ENCODE results near the gene LRRC28.

The LRRC28 gene

DNA sequence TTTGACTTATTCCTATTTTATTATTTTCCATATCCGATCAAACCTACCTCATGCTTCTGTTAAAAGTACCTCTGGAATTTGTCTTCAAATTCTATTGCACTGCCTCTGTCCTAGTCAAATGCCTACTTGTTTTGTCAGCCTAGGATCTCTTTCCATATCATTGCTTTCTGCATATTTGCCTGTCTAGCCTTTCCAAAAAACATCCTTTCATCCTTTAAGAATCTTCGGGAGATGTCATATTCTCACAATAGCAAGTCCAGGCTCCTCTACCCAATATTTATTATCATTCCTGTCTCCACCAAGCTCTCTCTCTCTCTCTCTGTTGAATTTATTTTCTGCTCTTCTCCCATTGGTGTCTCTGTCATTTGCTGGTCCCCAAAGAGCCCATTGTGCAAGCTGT is 80.1 kb downstream of the LRRC28 start:
- in situ Hi-C loops (cut with MboI; ENCODE audit: low pct_unique_long_range_greater_than_20kb, low sequenced_read_pairs), result no loop called here
- DNase-seq, result no peak

DNA sequence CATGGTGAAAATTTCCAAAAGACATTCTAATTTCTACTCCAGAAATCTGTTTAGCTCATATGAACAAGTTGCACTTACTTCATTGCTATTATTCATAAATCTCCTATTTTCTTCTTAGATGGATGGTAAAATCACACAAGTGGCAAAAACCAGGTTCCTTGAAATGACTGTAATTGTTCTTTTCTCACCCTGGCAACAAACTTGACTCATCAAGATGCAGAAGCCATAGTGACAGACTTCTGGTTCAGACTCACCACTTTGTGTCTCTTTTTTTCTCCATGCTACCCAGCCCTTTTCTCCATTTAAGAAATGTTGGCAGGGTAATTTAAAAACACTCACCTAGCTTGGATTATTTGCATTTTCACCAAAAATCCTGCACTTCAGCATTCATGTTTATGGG is 82.1 kb downstream of the LRRC28 start:
- in situ Hi-C loops (cut with MboI; ENCODE audit: low pct_unique_long_range_greater_than_20kb, low sequenced_read_pairs), result no loop called here
- no peak for DNase-seq

DNA sequence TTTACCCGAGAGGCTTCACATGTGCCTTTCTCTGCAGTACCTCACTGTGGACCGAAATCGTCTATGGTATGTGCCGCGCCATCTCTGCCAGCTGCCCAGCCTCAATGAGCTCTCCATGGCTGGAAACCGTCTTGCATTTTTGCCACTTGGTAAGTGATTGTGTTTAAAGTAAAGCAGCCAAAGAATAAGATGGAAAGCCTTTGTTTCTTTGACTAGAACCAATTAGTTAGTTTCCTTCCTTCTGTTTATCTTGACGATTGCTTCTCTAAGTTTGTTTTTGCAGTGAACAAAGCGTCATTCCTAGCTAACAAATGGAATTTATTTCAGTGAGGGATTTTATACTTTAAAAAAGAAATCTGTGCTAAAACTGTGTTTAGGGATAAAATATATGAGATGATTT is 82.7 kb downstream of the LRRC28 start:
- in situ Hi-C loops (cut with MboI; ENCODE audit: low pct_unique_long_range_greater_than_20kb, low sequenced_read_pairs), result no loop called here
- DNase-seq, result no peak

DNA sequence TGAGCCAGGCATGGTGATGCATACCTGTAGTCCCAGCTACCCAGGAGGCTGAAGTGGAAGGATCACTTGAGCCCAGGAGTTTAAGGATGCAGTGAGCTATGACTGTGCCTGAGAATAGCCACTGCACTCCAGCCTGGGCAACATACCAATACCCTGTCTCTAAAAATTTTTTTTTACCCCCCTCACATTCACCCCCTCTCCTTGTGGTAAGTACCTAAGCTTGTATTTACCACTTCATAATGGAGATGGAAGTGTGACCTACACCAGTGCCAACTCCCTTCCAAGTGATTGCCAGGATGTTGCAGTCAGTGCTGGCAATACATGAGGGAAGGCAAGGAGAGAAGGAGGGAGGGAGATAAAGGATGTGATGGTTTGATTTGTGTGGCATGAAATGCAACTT is 84.2 kb downstream of the LRRC28 start:
- no peak for DNase-seq
- in situ Hi-C loops (cut with MboI; ENCODE audit: low pct_unique_long_range_greater_than_20kb, low sequenced_read_pairs), result no loop called here

- DNase-seq, result no peak
- in situ Hi-C loops (cut with MboI; ENCODE audit: low pct_unique_long_range_greater_than_20kb, low sequenced_read_pairs), result no loop called here
Observed at GRCh38 chr15:99336794-99337193, 85.5 kb downstream of the LRRC28 start.

DNA sequence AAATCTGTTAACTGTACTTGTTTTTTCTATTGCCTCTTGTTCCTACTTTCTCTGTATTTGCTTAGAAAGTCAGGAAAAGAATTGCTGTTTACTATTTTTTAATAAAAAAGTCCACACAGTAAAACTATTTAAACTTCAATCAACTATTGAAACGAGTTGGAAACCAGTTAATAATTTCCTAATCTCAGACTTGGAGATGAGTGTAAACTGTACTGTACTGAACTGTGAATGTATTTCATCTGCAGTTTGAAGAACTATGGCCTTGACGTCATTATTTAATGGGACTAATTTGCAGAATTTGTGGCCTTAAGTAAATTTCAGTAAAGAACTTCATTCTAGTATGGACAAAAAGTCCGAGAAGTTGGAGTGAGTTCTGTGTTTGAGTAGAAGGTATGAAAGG is 89.1 kb downstream of the LRRC28 start:
- in situ Hi-C loops (cut with MboI; ENCODE audit: low pct_unique_long_range_greater_than_20kb, low sequenced_read_pairs), result no loop called here
- no peak for DNase-seq

- DNase-seq, result no peak
- in situ Hi-C loops (cut with MboI; ENCODE audit: low pct_unique_long_range_greater_than_20kb, low sequenced_read_pairs), result no loop called here
Observed at GRCh38 chr15:99341786-99342185, 90.5 kb downstream of the LRRC28 start.

DNA sequence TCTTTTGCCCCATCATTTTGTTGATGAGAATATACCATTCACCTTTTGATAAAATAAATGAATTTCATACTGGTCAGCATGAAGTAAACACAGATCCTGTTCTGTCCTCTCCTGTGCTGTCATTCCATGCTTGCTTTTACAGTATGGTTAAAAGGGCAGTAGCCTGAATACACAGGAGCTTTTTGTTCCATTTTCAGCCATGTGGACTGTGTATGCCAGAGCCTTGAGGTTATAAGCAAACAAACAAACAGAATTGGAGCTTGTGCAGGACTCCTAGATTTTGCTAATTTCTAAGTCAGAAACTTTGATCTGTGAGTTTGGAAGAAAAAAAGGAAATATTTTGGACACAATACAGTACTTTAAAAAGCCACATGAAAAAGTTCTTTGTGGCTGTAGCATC is 91.9 kb downstream of the LRRC28 start:
- in situ Hi-C loops (cut with MboI; ENCODE audit: low pct_unique_long_range_greater_than_20kb, low sequenced_read_pairs), result no loop called here

DNA sequence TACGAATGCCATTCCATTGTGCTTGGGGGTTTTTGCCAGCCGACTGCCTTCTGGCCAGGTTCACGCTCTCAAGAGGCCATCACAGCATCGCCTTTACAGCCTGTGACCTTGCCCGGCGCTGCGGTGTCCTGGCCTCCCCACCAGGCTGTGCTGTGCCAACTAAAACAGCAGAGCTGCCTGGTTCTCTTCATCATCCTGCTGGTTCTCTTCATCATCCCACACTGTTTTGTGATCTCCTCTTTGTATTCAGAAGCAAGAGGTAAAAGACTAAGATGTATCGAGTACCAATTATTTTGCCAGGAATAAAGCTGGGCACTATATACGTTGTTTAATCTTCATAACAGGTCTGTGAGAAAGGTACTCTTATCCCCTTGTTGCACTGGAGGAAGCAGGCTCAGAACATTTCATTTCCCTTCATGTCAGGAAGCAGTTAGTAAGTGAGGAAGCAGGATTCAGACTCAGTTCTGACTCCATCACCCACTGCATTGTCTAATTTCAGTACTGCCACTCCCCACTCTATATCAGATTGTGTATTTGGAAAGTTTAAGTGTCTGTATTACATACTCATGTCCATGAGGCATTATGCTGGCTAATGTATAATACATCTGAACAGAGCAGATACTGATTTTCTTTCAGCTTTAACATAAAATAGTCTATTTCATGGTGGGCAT is 92.7 kb downstream of the LRRC28 start:
- in situ Hi-C loops (cut with MboI; ENCODE audit: low pct_unique_long_range_greater_than_20kb, low sequenced_read_pairs), result no loop called here
- DNase-seq, result no peak

More for the DNA sequence above, 91.9 kb downstream of the LRRC28 start:
- DNase-seq, result no peak

DNA sequence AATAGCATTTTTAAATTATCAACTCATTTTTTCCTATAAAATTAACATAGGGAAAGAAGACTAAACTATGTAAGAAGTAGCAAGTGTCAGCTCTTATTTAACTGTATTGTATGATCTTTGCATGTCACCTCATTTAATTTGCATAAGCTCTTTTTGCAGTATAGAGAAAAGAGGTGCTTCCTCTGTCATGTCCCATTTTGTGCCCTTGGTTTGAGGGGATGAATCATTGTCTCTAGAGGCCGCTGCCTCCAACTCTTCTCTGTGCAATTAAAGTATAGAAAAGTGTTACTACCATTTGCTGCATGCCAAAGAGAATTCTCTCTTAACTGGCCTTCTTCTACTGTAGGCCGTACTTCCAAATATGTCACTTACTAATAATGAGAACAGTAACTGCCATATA is 93.4 kb downstream of the LRRC28 start:
- no peak for DNase-seq
- in situ Hi-C loops (cut with MboI; ENCODE audit: low pct_unique_long_range_greater_than_20kb, low sequenced_read_pairs), result no loop called here

DNA sequence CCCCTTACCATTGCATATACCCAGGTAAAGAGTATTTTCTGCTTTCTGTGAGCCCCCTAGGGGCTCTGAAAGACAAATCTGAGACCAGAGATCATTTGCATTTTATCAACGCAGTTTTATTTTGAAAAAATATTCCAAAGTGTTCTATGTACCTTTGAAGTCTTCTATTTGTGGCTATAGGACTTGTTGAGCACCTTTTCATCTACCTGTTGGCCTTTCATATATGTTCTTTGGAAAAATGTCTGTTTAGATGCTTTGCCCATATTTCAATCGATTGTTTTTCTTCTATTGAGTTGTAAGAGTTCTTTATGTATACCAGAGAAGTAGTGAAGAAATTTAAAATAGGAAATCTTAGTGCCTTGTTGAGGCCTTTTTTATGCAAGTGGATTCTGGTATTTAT is 94.0 kb downstream of the LRRC28 start:
- no peak for DNase-seq
- in situ Hi-C loops (cut with MboI; ENCODE audit: low pct_unique_long_range_greater_than_20kb, low sequenced_read_pairs), result no loop called here

DNA sequence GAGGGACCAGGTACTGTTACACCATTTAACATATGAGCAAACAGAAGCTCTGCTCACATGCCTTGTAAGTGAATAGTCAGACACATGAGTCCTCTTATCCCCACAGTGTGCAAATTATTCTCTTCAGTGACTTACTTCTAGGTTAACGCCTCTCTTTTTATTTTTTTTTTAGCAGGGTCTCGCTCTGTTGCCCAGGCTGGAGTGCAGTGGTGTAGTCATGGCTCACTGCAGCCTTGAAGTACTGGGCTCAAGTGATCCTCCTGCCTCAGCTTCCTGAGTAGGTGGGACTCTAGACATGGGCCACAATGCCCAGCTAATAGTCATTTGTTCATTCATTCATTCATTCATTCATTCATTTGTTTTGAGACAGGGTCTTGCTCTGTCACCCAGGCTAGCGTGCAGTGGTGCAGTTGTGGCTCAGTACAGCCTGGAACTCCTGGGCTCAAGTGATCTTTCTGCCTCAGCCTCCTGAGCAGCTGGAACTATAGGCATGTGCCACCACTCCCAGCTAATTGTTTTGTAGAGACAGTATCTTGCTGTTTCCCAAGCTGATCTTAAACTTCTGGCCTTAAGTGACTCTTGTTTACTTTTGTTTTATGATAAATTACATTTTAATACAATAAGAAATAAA is 94.7 kb downstream of the LRRC28 start:
- no peak for DNase-seq
- in situ Hi-C loops (cut with MboI; ENCODE audit: low pct_unique_long_range_greater_than_20kb, low sequenced_read_pairs), result no loop called here

GRCh38 chr15:99347574-99347973 is 96.3 kb downstream of the LRRC28 start:
- in situ Hi-C loops (cut with MboI; ENCODE audit: low pct_unique_long_range_greater_than_20kb, low sequenced_read_pairs), result no loop called here

GRCh38 chr15:99348412-99348811 is 97.1 kb downstream of the LRRC28 start:
- DNase-seq, result no peak
- in situ Hi-C loops (cut with MboI; ENCODE audit: low pct_unique_long_range_greater_than_20kb, low sequenced_read_pairs), result no loop called here

More at GRCh38 chr15:99347574-99347973, 96.3 kb downstream of the LRRC28 start:
- no peak for DNase-seq

DNA sequence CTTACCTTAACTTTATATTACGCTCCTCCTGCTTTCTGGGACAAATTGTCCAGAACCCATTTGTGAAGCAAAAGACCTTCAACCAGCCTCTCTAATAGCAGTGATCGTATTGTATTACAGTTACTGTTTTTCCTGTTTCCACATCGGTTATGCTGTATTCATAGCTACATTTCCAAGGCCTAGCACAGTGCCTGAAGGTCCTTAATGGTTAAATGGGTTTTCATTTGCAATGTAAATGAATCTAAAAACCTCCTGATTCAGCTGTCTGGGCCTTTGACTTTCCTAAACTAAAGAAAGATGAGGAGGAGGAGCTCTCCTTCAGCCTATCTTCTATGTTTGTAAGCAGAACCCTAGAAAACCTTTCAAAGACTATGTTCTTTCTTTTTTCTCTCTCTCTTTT is 99.1 kb downstream of the LRRC28 start:
- no peak for DNase-seq
- in situ Hi-C loops (cut with MboI; ENCODE audit: low pct_unique_long_range_greater_than_20kb, low sequenced_read_pairs), result no loop called here

- peak; percentile 76 for DNase-seq
- in situ Hi-C loops (cut with MboI; ENCODE audit: low pct_unique_long_range_greater_than_20kb, low sequenced_read_pairs), result no loop called here
Observed at GRCh38 chr15:99359769-99360168, 108.5 kb downstream of the LRRC28 start.

- in situ Hi-C loops (cut with MboI; ENCODE audit: low pct_unique_long_range_greater_than_20kb, low sequenced_read_pairs), result no loop called here
- no peak for DNase-seq
Observed at GRCh38 chr15:99361545-99362185, 110.4 kb downstream of the LRRC28 start.

- peak; percentile 55 for DNase-seq
Observed at GRCh38 chr15:99365242-99365641, 114.0 kb downstream of the LRRC28 start.

GRCh38 chr15:99366013-99366412 is 114.7 kb downstream of the LRRC28 start:
- in situ Hi-C loops (cut with MboI; ENCODE audit: low pct_unique_long_range_greater_than_20kb, low sequenced_read_pairs), result no loop called here
- DNase-seq, result no peak

More at GRCh38 chr15:99365242-99365641, 114.0 kb downstream of the LRRC28 start:
- in situ Hi-C loops (cut with MboI; ENCODE audit: low pct_unique_long_range_greater_than_20kb, low sequenced_read_pairs), result no loop called here

DNA sequence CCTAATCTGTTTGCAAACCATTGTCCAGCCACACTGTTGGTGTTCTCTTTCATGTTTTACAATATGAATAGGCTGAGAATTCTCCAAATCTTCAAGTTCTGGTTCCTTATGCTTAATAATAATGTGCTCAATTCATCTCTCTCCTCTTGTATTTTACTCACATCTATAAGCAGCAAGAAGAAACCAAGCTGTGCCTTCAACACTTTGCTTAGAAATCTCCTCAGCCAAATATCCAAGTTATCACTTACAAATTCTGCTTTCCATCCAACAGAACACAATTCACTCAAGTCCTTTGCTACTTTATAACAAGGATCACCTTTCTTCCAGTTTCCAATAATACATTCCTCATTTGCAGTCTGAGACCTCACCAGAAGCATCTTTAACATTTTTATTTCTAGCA is 117.5 kb downstream of the LRRC28 start:
- DNase-seq, result no peak
- in situ Hi-C loops (cut with MboI; ENCODE audit: low pct_unique_long_range_greater_than_20kb, low sequenced_read_pairs), result no loop called here

GRCh38 chr15:99369196-99369595 is 117.9 kb downstream of the LRRC28 start:
- in situ Hi-C loops (cut with MboI; ENCODE audit: low pct_unique_long_range_greater_than_20kb, low sequenced_read_pairs), result no loop called here
- no peak for DNase-seq
